Liver (tissue), 9 donors: ENCODE data around the gene FLNA. TPM values are rescaled to one million over a fixed set of nuclear protein-coding genes. Genes with fewer than 3 reads are reported as not detected.

Experiments
- DNase-seq: peaks from one replicate; pipeline ENCODE4 v3.0.0-alpha.2; 2017; ENCODE audit warnings: low spot score
- H3K27ac ChIP-seq, 2 donors: one replicate each; pipeline ENCODE4 v1.7.0; 2013; ENCODE audit warnings: inconsistent platforms in 2 of 2, low read length in 2 of 2, control low read depth in 1 of 2, low read depth in 1 of 2, mild to moderate bottlenecking in 1 of 2
- H3K27me3 ChIP-seq, 4 donors: one replicate each; pipeline versions ENCODE4 v1.6.1 to v1.7.0; 2013; ENCODE audit warnings: low read length in 3 of 4, inconsistent platforms in 1 of 4, mild to moderate bottlenecking in 1 of 4, moderate library complexity in 1 of 4; ENCODE audit not compliant: control insufficient read depth in 4 of 4, insufficient read depth in 4 of 4
- H3K36me3 ChIP-seq, 4 donors: one replicate each; pipeline versions ENCODE4 v1.6.1 to v1.7.0; 2013; ENCODE audit warnings: low read length in 3 of 4, mild to moderate bottlenecking in 3 of 4, low read depth in 1 of 4, moderate library complexity in 1 of 4; ENCODE audit not compliant: control insufficient read depth in 4 of 4, insufficient read depth in 3 of 4
- H3K4me1 ChIP-seq, 4 donors: one replicate each; pipeline versions ENCODE4 v1.6.1 to v1.7.0; 2013; ENCODE audit warnings: low read length in 3 of 4, mild to moderate bottlenecking in 3 of 4, moderate library complexity in 1 of 4; ENCODE audit not compliant: control insufficient read depth in 4 of 4, insufficient read depth in 4 of 4
- H3K4me3 ChIP-seq, 3 donors: one replicate each; pipeline versions ENCODE4 v1.6.1 to v1.7.0; 2013; ENCODE audit warnings: low read length in 3 of 3, control low read depth in 1 of 3, low read depth in 1 of 3, mild to moderate bottlenecking in 1 of 3
- H3K9ac ChIP-seq, 2 donors: one replicate each; pipeline ENCODE4 v1.7.0; 2013; ENCODE audit warnings: low read length in 2 of 2, mild to moderate bottlenecking in 2 of 2, moderate library complexity in 2 of 2, control low read depth in 1 of 2, low read depth in 1 of 2
- H3K9me3 ChIP-seq, 4 donors: one replicate each; pipeline versions ENCODE4 v1.6.1 to v1.7.0; 2013; ENCODE audit warnings: low read length in 3 of 4; ENCODE audit not compliant: control insufficient read depth in 4 of 4
- EGR1 ChIP-seq, 2 donors: IDR thresholded peaks; 2 replicates each; pipeline ENCODE4 v1.6.1; 2016 to 2018; ENCODE audit warnings: antibody characterized with exemption in 2 of 2, low read depth in 2 of 2
- FOXA1 ChIP-seq: IDR thresholded peaks from 2 replicates; pipeline ENCODE4 v1.6.1; 2016; ENCODE audit warnings: antibody characterized with exemption
- FOXA2 ChIP-seq: IDR thresholded peaks from 2 replicates; pipeline ENCODE4 v1.6.1; 2016; ENCODE audit warnings: antibody characterized with exemption
- GABPA ChIP-seq, 2 donors: IDR thresholded peaks in 1 of 2; conservative IDR thresholded peaks in 1 of 2; 2 replicates each; pipeline ENCODE4 v1.6.1; 2016; ENCODE audit warnings: antibody characterized with exemption in 2 of 2, mild to moderate bottlenecking in 1 of 2, moderate library complexity in 1 of 2
- HNF4A ChIP-seq, 2 donors: conservative IDR thresholded peaks; 2 replicates each; pipeline ENCODE4 v1.6.1; 2016; ENCODE audit warnings: antibody characterized with exemption in 2 of 2, mild to moderate bottlenecking in 2 of 2
- HNF4G ChIP-seq: IDR thresholded peaks from 2 replicates; pipeline ENCODE4 v1.6.1; 2016; ENCODE audit warnings: antibody characterized with exemption
- JUND ChIP-seq, 2 donors: IDR thresholded peaks; 2 replicates each; pipeline ENCODE4 v1.6.1; 2016; ENCODE audit warnings: antibody characterized with exemption in 2 of 2
- MAX ChIP-seq: IDR thresholded peaks from 2 replicates; pipeline ENCODE4 v1.6.1; 2016; ENCODE audit warnings: antibody characterized with exemption
- NR2F2 ChIP-seq: IDR thresholded peaks from 2 replicates; pipeline ENCODE4 v1.6.1; 2016; ENCODE audit warnings: antibody characterized with exemption
- RAD21 ChIP-seq, 2 donors: IDR thresholded peaks; 2 replicates each; pipeline ENCODE4 v1.6.1; 2016; ENCODE audit warnings: antibody characterized with exemption in 2 of 2, mild to moderate bottlenecking in 2 of 2
- RXRA ChIP-seq, 2 donors: IDR thresholded peaks; 2 replicates each; pipeline ENCODE4 v1.6.1; 2017 to 2018; ENCODE audit warnings: antibody characterized with exemption in 2 of 2, mild to moderate bottlenecking in 1 of 2
- SP1 ChIP-seq: IDR thresholded peaks from 2 replicates; pipeline ENCODE4 v1.6.1; 2018; ENCODE audit warnings: antibody characterized with exemption, mild to moderate bottlenecking
- ZBTB33 ChIP-seq: IDR thresholded peaks from 2 replicates; pipeline ENCODE4 v1.6.1; 2016; ENCODE audit warnings: antibody characterized with exemption
- WGBS: extraction: QIAGEN DNeasy Blood & Tissue Kit; methylation state at CpG from one replicate; pipeline ENCODE4 v1.1.7; 2013; 5-methylcytosine and 5-hydroxymethylcytosine counted together
- polyA plus RNA-seq, 2 donors: library from polyadenylated mRNA; stranded (reverse) in 1 of 2; unstranded in 1 of 2; fragments of 200-250 nt in 1 of 2; fragments of >200 nt in 1 of 2; fragmentation: Nextera tagmentation in 1 of 2; extraction: Ambion mirVana in 1 of 2; gene quantifications; one replicate each; pipeline versions ENCODE4 v1.2.1 to v1.2.3, GENCODE V29; 2013 to 2015
- total RNA-seq, 2 donors: library from RNA; depleted of rRNA; stranded (reverse); fragments of >200 nt; gene quantifications; one replicate each; pipeline ENCODE4 v1.2.3, GENCODE V29; 2014
- TF ChIP-seq, protein P1 (sequence below): fragments of 150-350 bp; IDR thresholded peaks from 2 replicates; pipeline ENCODE4 v1.5.1; 2017; ENCODE audit warnings: improper control_type of control experiment, low read depth, low read length; ENCODE audit not compliant: missing input control
- donor health status: healthy.
- donor health status: healthy.
- donor health status: healthy.
- donor health status: healthy.
- donor health status: healthy.

The FLNA gene
- total and polyA plus RNA-seq, 4 donors = 23.4 to 152 (median 118) TPM

DNA sequence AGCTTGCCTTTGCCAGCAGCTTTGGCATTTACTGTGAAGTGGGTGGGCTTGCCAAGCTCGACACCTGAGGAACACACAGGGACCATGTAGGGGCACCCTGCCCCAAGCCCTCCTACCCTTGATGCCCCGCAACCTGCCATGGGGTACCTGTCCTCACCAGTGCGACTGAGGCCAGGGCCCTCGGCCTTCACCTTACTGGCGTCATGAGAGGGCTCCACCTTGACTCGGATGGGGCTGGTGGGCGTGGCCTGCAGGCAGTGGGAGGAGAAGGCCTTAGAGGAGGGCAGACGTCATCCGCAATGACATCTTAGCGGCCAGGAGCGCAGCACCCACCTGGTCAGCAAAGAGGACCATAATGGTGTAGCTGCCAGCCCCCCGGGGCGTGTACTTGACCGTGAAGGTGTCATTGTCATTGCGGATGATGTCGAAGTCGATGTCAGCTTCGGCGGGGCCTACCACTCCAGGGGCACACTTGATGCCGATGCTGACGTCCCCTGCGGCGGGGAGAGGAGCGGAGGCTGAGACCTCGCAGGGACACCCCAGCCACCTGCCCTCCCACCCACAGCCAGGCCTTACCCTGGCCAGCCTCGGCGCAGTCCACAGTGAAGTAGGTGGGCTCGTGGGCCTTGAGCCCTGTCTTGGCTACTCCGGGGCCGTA is 12.2 kb downstream of the FLNA start:
- Histone ChIP-seq H3K4me3 (no peak overlapping the region), H3K36me3 (peaks cover 0 to 2% (median 0%) of the 10 kb centered on the region in 4 donors), H3K27me3 (no peaks in the 10 kb centered on the region), H3K9me3 (no peaks in the 10 kb centered on the region), H3K9ac (no peak overlapping the region), H3K27ac (no peak overlapping the region), H3K4me1 (peaks cover 6 to 29% (median 14%) of the 10 kb centered on the region in 4 donors)
- WGBS = 91% methylated on average over 30 of the region's 30 CpGs
- TF ChIP-seq GABPA (IDR thresholded peaks at IDR 0.05 in 1 of 2, conservative IDR thresholded peaks at IDR 0.05 in 1 of 2) = no peak
- DNase-seq = no peak

DNA sequence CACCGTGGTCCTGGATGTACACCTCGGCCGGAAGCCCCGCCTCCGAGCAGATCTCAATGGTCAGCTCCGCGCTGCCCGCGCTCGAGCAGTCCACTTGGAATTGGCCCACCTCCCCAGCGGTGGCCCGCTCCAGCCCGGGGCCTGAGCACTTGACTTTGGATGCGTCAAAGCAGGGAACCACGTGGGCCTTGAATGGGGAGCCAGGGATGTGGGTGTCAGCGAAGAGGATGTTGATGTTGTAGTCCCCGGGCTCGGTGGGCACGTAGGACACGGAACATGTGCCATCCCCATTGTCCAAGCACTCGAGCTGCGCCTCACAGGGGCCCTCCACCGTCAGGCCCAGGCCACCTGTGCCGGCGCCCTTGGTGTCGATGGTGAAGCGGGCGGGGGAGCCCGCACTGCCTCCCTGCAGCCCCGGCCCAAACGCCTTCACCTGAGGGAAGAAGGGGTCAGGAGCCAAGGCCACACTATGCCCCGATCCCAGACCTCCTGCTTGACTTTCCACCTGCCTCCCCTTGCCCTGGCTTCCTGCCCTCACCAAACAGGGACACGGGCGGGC is 14.2 kb downstream of the FLNA start:
- Histone ChIP-seq H3K27ac (no peak overlapping the region), H3K4me3 (no peak overlapping the region), H3K36me3 (peaks cover 0 to 2% (median 0%) of the 10 kb centered on the region in 4 donors), H3K9ac (no peak overlapping the region), H3K4me1 (peaks cover 5 to 24% (median 8%) of the 10 kb centered on the region in 4 donors), H3K27me3 (no peaks in the 10 kb centered on the region), H3K9me3 (no peaks in the 10 kb centered on the region)
- DNase-seq = no peak
- TF ChIP-seq JUND (IDR thresholded peaks at IDR 0.05) (no peak), EGR1 (IDR thresholded peaks at IDR 0.05; ENCODE audit: low read depth in 2 of 2) (no peak), HNF4G (no peak), SP1 (no peak), RAD21 (IDR thresholded peaks at IDR 0.05) (no peak), MAX (no peak), NR2F2 (no peak), HNF4A (conservative IDR thresholded peaks at IDR 0.05) (no peak)
- TF ChIP-seq, protein P1, sequence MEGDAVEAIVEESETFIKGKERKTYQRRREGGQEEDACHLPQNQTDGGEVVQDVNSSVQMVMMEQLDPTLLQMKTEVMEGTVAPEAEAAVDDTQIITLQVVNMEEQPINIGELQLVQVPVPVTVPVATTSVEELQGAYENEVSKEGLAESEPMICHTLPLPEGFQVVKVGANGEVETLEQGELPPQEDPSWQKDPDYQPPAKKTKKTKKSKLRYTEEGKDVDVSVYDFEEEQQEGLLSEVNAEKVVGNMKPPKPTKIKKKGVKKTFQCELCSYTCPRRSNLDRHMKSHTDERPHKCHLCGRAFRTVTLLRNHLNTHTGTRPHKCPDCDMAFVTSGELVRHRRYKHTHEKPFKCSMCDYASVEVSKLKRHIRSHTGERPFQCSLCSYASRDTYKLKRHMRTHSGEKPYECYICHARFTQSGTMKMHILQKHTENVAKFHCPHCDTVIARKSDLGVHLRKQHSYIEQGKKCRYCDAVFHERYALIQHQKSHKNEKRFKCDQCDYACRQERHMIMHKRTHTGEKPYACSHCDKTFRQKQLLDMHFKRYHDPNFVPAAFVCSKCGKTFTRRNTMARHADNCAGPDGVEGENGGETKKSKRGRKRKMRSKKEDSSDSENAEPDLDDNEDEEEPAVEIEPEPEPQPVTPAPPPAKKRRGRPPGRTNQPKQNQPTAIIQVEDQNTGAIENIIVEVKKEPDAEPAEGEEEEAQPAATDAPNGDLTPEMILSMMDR = no peak
- WGBS = 90% methylated on average over 34 of the region's 34 CpGs

- H3K27ac ChIP-seq = peak overlapping the region; percentile 7 to 15
- 93% methylated on average over 41 of the region's 41 CpGs for WGBS
- H3K27me3 ChIP-seq = no peaks in the 10 kb centered on the region
- DNase-seq = no peak
- no peak overlapping the region for H3K9ac ChIP-seq
- TF ChIP-seq HNF4A (conservative IDR thresholded peaks at IDR 0.05) (no peak), RXRA (IDR thresholded peaks at IDR 0.05) (no peak), FOXA2 (no peak), ZBTB33 (no peak), MAX (no peak), FOXA1 (no peak), HNF4G (no peak), NR2F2 (no peak)
- TF ChIP-seq, protein P1 = no peak
- H3K4me3 ChIP-seq = no peak overlapping the region
- H3K4me1 ChIP-seq = peaks cover 5 to 24% (median 8%) of the 10 kb centered on the region in 4 donors
- peaks cover 0 to 2% (median 0%) of the 10 kb centered on the region in 4 donors for H3K36me3 ChIP-seq
- H3K9me3 ChIP-seq = no peaks in the 10 kb centered on the region
These were observed 14.9 kb downstream of the FLNA start for GRCh38 chrX:154359362-154360154.
